HG02970 (cell line): ENCODE results near the gene MEX3A.
"Not testable (repeated sequence)": the region's sequence is repeated elsewhere in the genome, so short reads cannot be mapped to it uniquely, and the experiment has no call there.

ENCODE experiments used
- ATAC-seq: cut with Tn5 transposase; IDR thresholded peaks from one replicate; pipeline ENCODE4 v1.9.1; 2021; ENCODE audit warnings: mild to moderate bottlenecking, moderate library complexity, moderate number of reproducible peaks; ENCODE audit not compliant: unreplicated experiment, low FRiP score

Gene MEX3A

GRCh38 chr1:156081180-156081916 is 917 bp downstream of the MEX3A start:
- no peak for ATAC-seq

GRCh38 chr1:156080863-156081179 is 1.4 kb downstream of the MEX3A start:
- no peak for ATAC-seq

- no peak for ATAC-seq
Observed at GRCh38 chr1:156080241-156080862, 1.9 kb downstream of the MEX3A start.

- no peak for ATAC-seq
Observed at GRCh38 chr1:156079762-156080161, 2.5 kb downstream of the MEX3A start.

- ATAC-seq = no peak
Observed at GRCh38 chr1:156078728-156079127, 3.5 kb downstream of the MEX3A start.

- ATAC-seq = no peak
Observed at GRCh38 chr1:156077430-156077760, 4.9 kb downstream of the MEX3A start.

- ATAC-seq = no peak
Observed at GRCh38 chr1:156076609-156077429, 5.4 kb downstream of the MEX3A start.

- no peak for ATAC-seq
Observed at GRCh38 chr1:156075775-156076204, 6.5 kb downstream of the MEX3A start.

- ATAC-seq = no peak
Observed at GRCh38 chr1:156075162-156075561, 7.1 kb downstream of the MEX3A start.

- no peak for ATAC-seq
Observed at GRCh38 chr1:156074661-156075060, 7.6 kb downstream of the MEX3A start.

GRCh38 chr1:156073740-156074139 is 8.5 kb downstream of the MEX3A start:
- ATAC-seq = no peak

GRCh38 chr1:156073110-156073687 is 9.1 kb downstream of the MEX3A start:
- no peak for ATAC-seq

- ATAC-seq = no peak
Observed at GRCh38 chr1:156072251-156072650, 10.0 kb downstream of the MEX3A start.

GRCh38 chr1:156071332-156071816 is 10.9 kb downstream of the MEX3A start:
- ATAC-seq = not testable (repeated sequence)

- no peak for ATAC-seq
Observed at GRCh38 chr1:156070548-156070947, 11.7 kb downstream of the MEX3A start.

GRCh38 chr1:156069490-156070455 is 12.5 kb downstream of the MEX3A start:
- ATAC-seq = no peak

GRCh38 chr1:156067262-156067661 is 15.0 kb downstream of the MEX3A start:
- ATAC-seq = no peak

- ATAC-seq = no peak
Observed at GRCh38 chr1:156065871-156066270, 16.4 kb downstream of the MEX3A start.

- no peak for ATAC-seq
Observed at GRCh38 chr1:156065212-156065611, 17.1 kb downstream of the MEX3A start.

- ATAC-seq = no peak
Observed at GRCh38 chr1:156064615-156065014, 17.6 kb downstream of the MEX3A start.
